PC-9 (cell line): ENCODE measurements around the gene NRXN2. TPM values are rescaled to one million over a fixed set of nuclear protein-coding genes. Genes with fewer than 3 reads are reported as not detected.

ENCODE experiments used
- BruUV-seq: library from RNA; stranded (reverse); fragments of 400-500 nt; replicated peaks from 2 replicates; lab custom pipeline; 2021; lab: Mats Ljungman, UMichigan
- CTCF ChIA-PET: fragments of 300-600 bp; sonication (Branson Sonifier 250); formaldehyde crosslinking; loops from one replicate; lab custom pipeline; 2022; ENCODE audit warnings: antibody characterized with exemption; lab: Charles Lee
- POLR2A ChIA-PET: fragments of 300-600 bp; sonication (Branson Sonifier 250); formaldehyde crosslinking; loops from one replicate; lab custom pipeline; 2022; ENCODE audit warnings: antibody characterized with exemption; ENCODE audit not compliant: unreplicated experiment; lab: Charles Lee
- DNase-seq, 2 experiments: peaks; one replicate each; pipeline versions ENCODE4 v3.0.0 to v3.0.0-alpha.2; 2015 to 2022; ENCODE audit warnings: mixed read lengths in 1 of 2
- H2AFZ ChIP-seq: fragments of 200-600 bp; sonication (generic); 2 replicates; pipeline ENCODE4 v1.8.1; 2017; ENCODE audit warnings: antibody characterized with exemption
- H3F3A ChIP-seq: fragments of 200-600 bp; sonication (generic); 2 replicates; pipeline ENCODE4 v1.8.1; 2017; ENCODE audit warnings: antibody characterized with exemption, mild to moderate bottlenecking, low read depth; ENCODE audit not compliant: insufficient read depth
- H3K27ac ChIP-seq: fragments of 200-600 bp; sonication (generic); 2 replicates; pipeline ENCODE4 v1.6.1; 2016; ENCODE audit warnings: mixed run types
- H3K27me3 ChIP-seq: fragments of 200-600 bp; sonication (generic); 2 replicates; pipeline ENCODE4 v1.6.1; 2016; ENCODE audit warnings: low read depth, mixed run types; ENCODE audit not compliant: insufficient read depth
- H3K36me3 ChIP-seq: fragments of 200-600 bp; sonication (generic); 2 replicates; pipeline ENCODE4 v1.6.1; 2016; ENCODE audit warnings: low read depth, mixed run types
- H3K4me1 ChIP-seq: fragments of 200-600 bp; sonication (generic); replicated peaks from 2 replicates; pipeline ENCODE4 v1.6.1; 2016; ENCODE audit warnings: mixed run types; ENCODE audit not compliant: insufficient read depth
- H3K4me2 ChIP-seq: fragments of 200-600 bp; sonication (generic); 2 replicates; pipeline ENCODE4 v1.6.1; 2017; ENCODE audit warnings: mixed run types
- H3K4me3 ChIP-seq: fragments of 200-600 bp; sonication (generic); 2 replicates; pipeline ENCODE4 v1.6.1; 2016; ENCODE audit warnings: mixed run types
- H3K79me2 ChIP-seq: fragments of 200-600 bp; sonication (generic); 2 replicates; pipeline ENCODE4 v1.6.1; 2017; ENCODE audit warnings: low read depth, mixed run types
- H3K9me2 ChIP-seq: fragments of 200-600 bp; sonication (generic); 2 replicates; pipeline ENCODE4 v1.8.1; 2017; ENCODE audit warnings: mild to moderate bottlenecking; ENCODE audit not compliant: insufficient read depth
- H3K9me3 ChIP-seq: fragments of 200-600 bp; sonication (generic); 2 replicates; pipeline ENCODE4 v1.8.1; 2016; ENCODE audit warnings: low read depth; ENCODE audit not compliant: insufficient read depth
- H4K20me1 ChIP-seq: fragments of 200-600 bp; sonication (generic); 2 replicates; pipeline ENCODE4 v1.8.1; 2017; ENCODE audit not compliant: insufficient read depth
- EZH2 ChIP-seq: fragments of 200-600 bp; sonication (generic); IDR thresholded peaks from 2 replicates; pipeline ENCODE4 v1.8.0; 2017; ENCODE audit warnings: antibody characterized with exemption, low read depth
- intact Hi-C: fragments of 100-400 bp; cut with micrococcal nuclease; formaldehyde crosslinking; loops from one replicate; pipeline ENCODE4 v1.10.0; 2022; ENCODE audit not compliant: unreplicated experiment
- total RNA-seq: library from RNA; stranded (reverse); gene quantifications from 2 replicates; pipeline ENCODE4 v1.2.3, GENCODE V29; 2021
- TF ChIP-seq, protein P1 (sequence below): fragments of 200-600 bp; sonication (generic); conservative IDR thresholded peaks from 2 replicates; pipeline ENCODE4 v1.6.1; 2017; ENCODE audit warnings: mixed run types, antibody characterized with exemption, mild to moderate bottlenecking, moderate library complexity

The NRXN2 gene
- total RNA-seq, 1 experiment from 2014 or later = not detected

DNA sequence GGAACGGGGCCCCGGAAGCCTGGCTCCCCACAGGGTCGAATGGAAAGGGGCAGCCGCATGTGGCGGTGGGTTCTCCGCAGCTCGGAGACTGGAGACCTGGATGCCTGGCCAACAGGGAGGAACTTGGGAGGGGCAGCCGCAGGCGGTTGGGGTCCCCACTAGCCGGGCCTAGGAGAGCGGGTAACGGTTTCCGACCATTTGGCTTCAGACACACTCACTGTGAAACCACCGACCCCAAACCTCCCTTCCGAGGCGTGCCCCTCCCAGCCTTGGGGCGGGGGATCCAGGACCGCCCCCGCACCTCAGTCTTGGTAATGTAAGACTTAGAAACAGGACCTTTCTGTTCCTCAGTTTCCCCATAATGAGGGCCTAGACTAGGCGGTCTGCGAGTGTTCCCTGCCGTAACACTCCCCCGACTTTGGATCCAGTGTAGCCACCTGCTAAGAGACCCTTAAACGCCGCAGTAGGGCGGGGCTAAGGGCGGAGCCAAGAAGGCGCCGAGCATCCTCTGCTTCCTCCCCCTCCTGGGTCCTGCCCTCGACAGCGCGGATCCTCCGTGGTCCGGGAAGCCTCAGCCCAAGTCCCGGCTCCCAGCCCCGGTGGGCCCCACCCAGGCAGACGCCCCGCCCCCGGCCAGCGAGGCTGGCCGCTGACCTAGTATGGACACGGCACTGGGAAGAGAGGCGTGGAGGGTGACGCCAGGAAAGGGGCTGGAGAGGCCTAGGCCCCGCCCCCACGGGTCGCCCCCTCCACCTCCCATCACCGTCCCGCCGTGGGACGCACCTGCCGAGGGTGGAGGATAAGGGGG is 22.7 kb upstream of the NRXN2 start:
- intact Hi-C loops = no loop called here
- Histone ChIP-seq H3K9me2 (no peaks in the 10 kb centered on the region), H3K4me1 (peaks cover 13% of the 10 kb centered on the region), H3K9me3 (no peaks in the 10 kb centered on the region), H2AFZ (no peak overlapping the region), H3K27me3 (peaks cover 42% of the 10 kb centered on the region), H3K4me3 (no peak overlapping the region), H3K36me3 (no peaks in the 10 kb centered on the region), H3F3A (peaks cover 12% of the 10 kb centered on the region; the same call in 1 of the 2 replicates), H4K20me1 (no peaks in the 10 kb centered on the region), H3K79me2 (no peaks in the 10 kb centered on the region), H3K27ac (no peak overlapping the region), H3K4me2 (no peak overlapping the region)
- no TSS peak for BruUV-seq
- TF ChIP-seq, protein P1, sequence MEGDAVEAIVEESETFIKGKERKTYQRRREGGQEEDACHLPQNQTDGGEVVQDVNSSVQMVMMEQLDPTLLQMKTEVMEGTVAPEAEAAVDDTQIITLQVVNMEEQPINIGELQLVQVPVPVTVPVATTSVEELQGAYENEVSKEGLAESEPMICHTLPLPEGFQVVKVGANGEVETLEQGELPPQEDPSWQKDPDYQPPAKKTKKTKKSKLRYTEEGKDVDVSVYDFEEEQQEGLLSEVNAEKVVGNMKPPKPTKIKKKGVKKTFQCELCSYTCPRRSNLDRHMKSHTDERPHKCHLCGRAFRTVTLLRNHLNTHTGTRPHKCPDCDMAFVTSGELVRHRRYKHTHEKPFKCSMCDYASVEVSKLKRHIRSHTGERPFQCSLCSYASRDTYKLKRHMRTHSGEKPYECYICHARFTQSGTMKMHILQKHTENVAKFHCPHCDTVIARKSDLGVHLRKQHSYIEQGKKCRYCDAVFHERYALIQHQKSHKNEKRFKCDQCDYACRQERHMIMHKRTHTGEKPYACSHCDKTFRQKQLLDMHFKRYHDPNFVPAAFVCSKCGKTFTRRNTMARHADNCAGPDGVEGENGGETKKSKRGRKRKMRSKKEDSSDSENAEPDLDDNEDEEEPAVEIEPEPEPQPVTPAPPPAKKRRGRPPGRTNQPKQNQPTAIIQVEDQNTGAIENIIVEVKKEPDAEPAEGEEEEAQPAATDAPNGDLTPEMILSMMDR = no peak
- TF ChIP-seq EZH2 = no peak
- POLR2A ChIA-PET = interaction anchor here (0.7 kb wide), 1 partner anchor 106 kb away, joined by 3 read pairs; no protein-coding TSS in a partner anchor
- CTCF ChIA-PET = interaction anchor here (0.6 kb wide), 1 partner anchor 1843 kb away, joined by 4 read pairs; no protein-coding TSS in a partner anchor
- peak in 1 of 2 experiments; percentile 36 for DNase-seq

DNA sequence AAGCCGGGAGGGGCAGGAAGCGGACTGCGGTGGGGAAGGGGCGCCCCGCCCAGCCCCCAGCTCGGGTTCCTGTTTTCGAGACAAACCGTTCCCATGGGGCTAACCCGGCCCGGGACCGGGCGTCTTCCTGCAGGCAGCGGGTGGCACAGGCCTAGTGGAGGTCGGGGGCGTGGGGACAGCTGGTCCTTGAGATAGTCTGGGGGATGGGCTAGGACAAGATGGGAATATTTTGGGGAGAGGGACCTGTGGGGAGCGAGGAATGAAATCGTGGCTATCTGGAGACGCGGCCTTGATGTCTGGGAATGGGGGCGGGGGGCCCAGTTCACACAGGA is 22.2 kb upstream of the NRXN2 start:
- ChIA-PET POLR2A (no interaction called here), CTCF (interaction anchor here (0.5 to 0.6 kb wide), 3 partner anchors 64 to 1842 kb away, joined by 4 to 6 read pairs (median 4); no protein-coding TSS in a partner anchor)
- H3K9me3 ChIP-seq = no peaks in the 10 kb centered on the region
- no peak for DNase-seq
- H2AFZ ChIP-seq = no peak overlapping the region
- BruUV-seq = no TSS peak
- no peaks in the 10 kb centered on the region for H3K9me2 ChIP-seq
- H3K4me2 ChIP-seq = no peak overlapping the region
- TF ChIP-seq EZH2 = 0 out of 2 replicates have a peak, but pooled peaks have one; percentile 62
- TF ChIP-seq, protein P1 = no peak
- intact Hi-C loops = no loop called here
- H3F3A ChIP-seq = peaks cover 12% of the 10 kb centered on the region; the same call in 1 of the 2 replicates
- H4K20me1 ChIP-seq = no peaks in the 10 kb centered on the region
- H3K4me1 ChIP-seq = peaks cover 13% of the 10 kb centered on the region
- no peaks in the 10 kb centered on the region for H3K36me3 ChIP-seq
- H3K4me3 ChIP-seq = no peak overlapping the region
- peaks cover 44% of the 10 kb centered on the region for H3K27me3 ChIP-seq
- no peak overlapping the region for H3K27ac ChIP-seq
- no peaks in the 10 kb centered on the region for H3K79me2 ChIP-seq

DNA sequence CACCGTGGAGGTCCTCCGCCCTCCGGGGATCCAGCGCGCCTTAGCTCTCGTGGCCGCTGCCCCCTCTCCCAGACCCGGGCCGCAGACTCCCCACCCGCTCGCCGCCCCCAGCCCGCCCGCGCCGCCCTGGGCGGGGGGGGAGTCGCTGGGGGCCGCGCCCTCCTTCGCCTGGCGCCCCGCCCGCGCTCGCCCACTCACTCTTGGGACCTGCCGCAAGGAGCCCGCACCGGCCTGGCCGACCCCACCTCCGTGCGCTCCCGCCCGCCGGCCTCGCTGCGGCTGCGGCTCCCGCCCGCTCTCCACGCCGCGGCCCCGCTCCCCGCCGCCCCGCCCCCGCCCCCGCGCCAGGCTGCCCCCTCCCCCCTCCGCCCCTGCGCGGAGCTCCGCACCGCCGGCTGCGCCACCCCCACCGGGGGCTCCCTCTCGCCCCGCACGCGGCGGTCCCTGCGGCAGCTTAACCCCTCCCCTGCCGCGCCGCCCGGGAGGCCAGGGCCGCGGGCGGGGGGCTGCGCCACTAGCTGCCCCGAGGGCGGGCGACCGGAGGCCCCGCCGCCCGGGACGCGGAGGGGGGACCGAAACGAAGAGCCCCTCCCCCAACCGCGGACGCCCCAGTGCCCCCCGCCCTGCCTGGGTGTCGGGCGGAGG is 21.7 kb upstream of the NRXN2 start:
- Histone ChIP-seq H3K79me2 (no peaks in the 10 kb centered on the region), H3K9me2 (no peaks in the 10 kb centered on the region), H3K4me3 (no peak overlapping the region), H4K20me1 (no peaks in the 10 kb centered on the region), H3K27ac (no peak overlapping the region), H3F3A (peaks cover 12% of the 10 kb centered on the region; the same call in 1 of the 2 replicates), H3K4me2 (no peak overlapping the region), H3K27me3 (peaks cover 47% of the 10 kb centered on the region), H3K9me3 (no peaks in the 10 kb centered on the region), H3K4me1 (peaks cover 13% of the 10 kb centered on the region), H3K36me3 (no peaks in the 10 kb centered on the region), H2AFZ (no peak overlapping the region)
- intact Hi-C loops = loop anchor here (5.0 kb wide), 1 partner anchor 92 kb away; no protein-coding TSS in a partner anchor
- TF ChIP-seq, protein P1 = no peak
- no peak for TF ChIP-seq EZH2
- DNase-seq = no peak
- ChIA-PET POLR2A (no interaction called here), CTCF (interaction anchor here (0.5 to 0.6 kb wide), 3 partner anchors 64 to 1842 kb away, joined by 4 to 6 read pairs (median 4); no protein-coding TSS in a partner anchor)
- BruUV-seq = no TSS peak
